GM12892 (cell line): ENCODE results near the gene SPIRE1.

Source experiments
- DNase-seq: peaks from one replicate; pipeline ENCODE4 v3.0.0; 2011; ENCODE audit not compliant: insufficient read length
- FAIRE-seq: peaks from 2 replicates; lab custom pipeline; 2011; peaks lifted over from hg19 to GRCh38; lab: Jason Lieb, UNC
- POLR2A ChIP-seq: IDR thresholded peaks from 2 replicates; pipeline ENCODE4 v1.6.1; 2011; ENCODE audit warnings: low read depth, low read length, control low read depth
- POLR2AphosphoS5 ChIP-seq: IDR thresholded peaks from 2 replicates; pipeline ENCODE4 v1.6.1; 2011; ENCODE audit warnings: low read depth, low read length, control low read depth
- TAF1 ChIP-seq: IDR thresholded peaks from 2 replicates; pipeline ENCODE4 v1.6.1; 2011; ENCODE audit warnings: low read depth, mild to moderate bottlenecking, control low read depth, low read length, borderline replicate concordance

Gene SPIRE1

DNA sequence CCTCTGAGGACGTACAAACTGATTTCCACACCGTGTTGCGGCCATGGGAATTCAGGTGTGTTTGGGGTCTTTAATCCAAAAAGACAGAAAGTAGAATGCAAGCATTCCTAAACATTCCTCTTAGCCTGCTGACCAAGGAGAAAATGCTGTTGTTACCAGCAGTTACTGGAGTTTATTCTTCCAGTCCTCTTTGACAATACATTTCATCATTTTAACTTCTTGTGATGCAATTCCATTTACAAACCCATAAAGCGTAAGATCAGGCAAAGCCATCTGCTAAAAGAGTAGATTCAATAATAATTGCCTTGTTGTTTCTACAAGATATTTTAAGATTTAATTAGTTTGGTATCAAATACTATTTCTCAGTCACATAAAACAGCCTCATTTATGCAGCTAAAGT lies 32.7 kb downstream of the SPIRE1 start:
- no peak for TF ChIP-seq POLR2AphosphoS5
- no peak for TF ChIP-seq TAF1
- TF ChIP-seq POLR2A = no peak
- DNase-seq (no peak), FAIRE-seq (no peak)

GRCh38 chr18:12621742-12622306 lies 36.1 kb downstream of the SPIRE1 start:
- DNase-seq (no peak), FAIRE-seq (no peak)
- TF ChIP-seq POLR2A (no peak), TAF1 (no peak), POLR2AphosphoS5 (no peak)

GRCh38 chr18:12615748-12616147 lies 42.2 kb downstream of the SPIRE1 start:
- FAIRE-seq (no peak), DNase-seq (no peak)
- no peak for TF ChIP-seq TAF1

- DNase-seq (no peak), FAIRE-seq (no peak)
- TF ChIP-seq TAF1 (no peak), POLR2AphosphoS5 (no peak), POLR2A (no peak)
Observed at GRCh38 chr18:12608301-12608700, 49.6 kb downstream of the SPIRE1 start.

DNA sequence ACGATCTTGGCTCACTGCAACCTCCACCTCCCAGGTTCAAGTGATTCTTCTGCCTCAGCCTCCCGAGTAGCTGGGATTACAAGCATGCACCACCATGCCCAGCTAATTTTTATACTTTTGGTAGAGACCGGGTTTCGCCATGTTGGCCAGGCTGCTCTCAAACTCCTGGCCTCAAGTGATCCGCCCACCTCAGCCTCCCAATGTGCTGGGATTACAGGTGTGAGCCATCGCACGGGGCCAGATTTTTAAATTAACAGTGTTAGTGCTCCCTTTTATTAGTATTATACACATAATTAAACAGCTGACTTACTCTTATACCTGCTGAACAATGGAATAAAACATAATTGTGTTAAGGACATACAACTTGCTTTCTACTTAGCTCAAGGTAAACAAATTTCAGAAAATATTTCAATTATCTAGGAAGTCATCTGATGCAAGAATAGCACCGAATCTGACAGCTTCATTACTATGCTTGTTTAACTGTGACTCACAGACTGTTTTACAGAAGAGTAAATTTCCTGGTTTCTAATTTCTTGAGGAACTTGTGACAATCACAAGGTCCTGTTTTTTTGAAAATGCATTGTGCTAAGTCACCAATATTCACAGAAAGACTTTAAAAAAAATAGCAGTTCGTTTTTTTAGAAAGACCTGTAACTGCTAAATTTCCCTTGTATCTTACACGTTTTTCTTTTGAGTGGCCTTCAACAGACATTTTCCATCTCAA lies 51.2 kb downstream of the SPIRE1 start:
- DNase-seq = no peak
- FAIRE-seq = no peak
- TF ChIP-seq POLR2AphosphoS5 (no peak), POLR2A (no peak), TAF1 (no peak)

DNA sequence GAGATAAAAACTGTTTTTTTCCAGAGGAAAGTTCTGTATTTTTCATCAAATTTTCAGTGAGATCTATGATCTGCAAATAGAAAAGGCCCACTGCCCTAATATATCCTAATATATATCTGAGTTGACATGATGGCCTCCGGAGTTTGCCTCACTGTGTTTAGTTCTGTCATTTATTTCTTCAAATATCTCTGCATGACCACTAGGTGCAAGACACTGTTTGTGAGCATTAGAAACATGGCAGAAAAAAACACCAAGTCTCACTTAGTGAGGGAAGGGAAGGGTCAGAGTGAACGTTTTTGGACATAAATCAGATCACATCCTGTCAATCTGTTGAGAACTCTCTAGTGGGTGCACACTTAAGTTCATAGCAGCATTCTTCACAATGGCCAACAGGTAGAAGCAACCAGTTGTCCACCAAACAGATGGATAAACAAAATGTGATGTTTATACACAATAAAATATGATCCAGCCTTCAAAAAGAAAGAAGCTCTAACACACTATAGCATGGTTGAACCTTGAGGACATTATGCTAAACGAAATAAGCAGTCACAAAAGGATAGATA lies 53.4 kb downstream of the SPIRE1 start:
- FAIRE-seq = no peak
- DNase-seq = no peak

GRCh38 chr18:12599966-12600365 lies 57.9 kb downstream of the SPIRE1 start:
- DNase-seq (no peak), FAIRE-seq (no peak)
- no peak for TF ChIP-seq POLR2AphosphoS5
- no peak for TF ChIP-seq POLR2A
- TF ChIP-seq TAF1 = no peak

More for the DNA sequence above, 53.4 kb downstream of the SPIRE1 start:
- TF ChIP-seq POLR2AphosphoS5 (no peak), POLR2A (no peak), TAF1 (no peak)

GRCh38 chr18:12599543-12599942 lies 58.4 kb downstream of the SPIRE1 start:
- DNase-seq (no peak), FAIRE-seq (no peak)
- no peak for TF ChIP-seq POLR2AphosphoS5
- no peak for TF ChIP-seq TAF1
- no peak for TF ChIP-seq POLR2A

GRCh38 chr18:12598181-12598930 lies 59.6 kb downstream of the SPIRE1 start:
- FAIRE-seq = no peak
- no peak for DNase-seq
- no peak for TF ChIP-seq TAF1

GRCh38 chr18:12597760-12598159 lies 60.1 kb downstream of the SPIRE1 start:
- TF ChIP-seq POLR2A (no peak), POLR2AphosphoS5 (no peak), TAF1 (no peak)
- no peak for FAIRE-seq
- no peak for DNase-seq

- DNase-seq (no peak), FAIRE-seq (no peak)
- no peak for TF ChIP-seq TAF1
- no peak for TF ChIP-seq POLR2AphosphoS5
- TF ChIP-seq POLR2A = no peak
Observed at GRCh38 chr18:12595571-12596255, 62.2 kb downstream of the SPIRE1 start.
